HepG2 (cell line): Measurements from ENCODE around the gene LRRC10B. TPM values are rescaled to one million over a fixed set of nuclear protein-coding genes. Genes with fewer than 3 reads are reported as not detected.
A peak's percentile ranks its signal among the peaks of the same experiment; 100 is the strongest.

Experiments
- BRCA1 ChIP-seq: sonication (generic); formaldehyde crosslinking; IDR thresholded peaks from 2 replicates; pipeline ENCODE4 v1.4.0; 2020; ENCODE audit warnings: missing genetic modification reagents
- E2F2 ChIP-seq: sonication (generic); formaldehyde crosslinking; IDR thresholded peaks from 2 replicates; pipeline ENCODE4 v1.4.0; 2020; ENCODE audit warnings: missing genetic modification reagents, borderline replicate concordance
- ETV6 ChIP-seq: sonication (generic); formaldehyde crosslinking; conservative IDR thresholded peaks from 2 replicates; pipeline ENCODE4 v1.4.0; 2020; ENCODE audit warnings: missing genetic modification reagents
- HOXA5 ChIP-seq: sonication (generic); formaldehyde crosslinking; IDR thresholded peaks from 2 replicates; pipeline ENCODE4 v1.4.0; 2020; ENCODE audit warnings: missing genetic modification reagents
- IKZF1 ChIP-seq: fragments of 450-650 bp; IDR thresholded peaks from 2 replicates; pipeline ENCODE4 v1.7.1; 2016
- JDP2 ChIP-seq: sonication (generic); formaldehyde crosslinking; IDR thresholded peaks from 2 replicates; pipeline ENCODE4 v1.8.1; 2022; ENCODE audit warnings: missing genetic modification reagents, borderline replicate concordance
- MAF1 ChIP-seq: sonication (generic); formaldehyde crosslinking; IDR thresholded peaks from 2 replicates; pipeline ENCODE4 v1.5.0; 2020; ENCODE audit warnings: missing genetic modification reagents, borderline replicate concordance
- NFE2L1 ChIP-seq: sonication (generic); formaldehyde crosslinking; IDR thresholded peaks from 2 replicates; pipeline ENCODE4 v1.4.0; 2020; ENCODE audit warnings: missing genetic modification reagents, mild to moderate bottlenecking, borderline replicate concordance
- NKX3-1 ChIP-seq: sonication (generic); formaldehyde crosslinking; IDR thresholded peaks from 2 replicates; pipeline ENCODE4 v1.5.0; 2020; ENCODE audit warnings: missing genetic modification reagents
- PBX2 ChIP-seq: IDR thresholded peaks from 2 replicates; pipeline ENCODE4 v1.6.1; 2016; ENCODE audit warnings: control low read depth
- POLR2AphosphoS5 ChIP-seq: IDR thresholded peaks from 2 replicates; pipeline ENCODE4 v1.6.1; 2012; ENCODE audit warnings: low read depth, low read length
- SYNCRIP ChIP-seq: fragments of 200-400 bp; formaldehyde crosslinking; IDR thresholded peaks from 2 replicates; pipeline ENCODE4 v1.6.1; 2018; ENCODE audit warnings: mild to moderate bottlenecking, low read depth, low read length; ENCODE audit not compliant: insufficient read depth
- ZNF10 ChIP-seq: sonication (generic); formaldehyde crosslinking; IDR thresholded peaks from 2 replicates; pipeline ENCODE4 v1.4.0; 2020; ENCODE audit warnings: mild to moderate bottlenecking, low read depth, missing genetic modification reagents, borderline replicate concordance
- ZNF292 ChIP-seq: sonication (generic); formaldehyde crosslinking; IDR thresholded peaks from 2 replicates; pipeline ENCODE4 v1.8.1; 2022; ENCODE audit warnings: mild to moderate bottlenecking, low read depth, missing genetic modification reagents, borderline replicate concordance
- ZNF446 ChIP-seq: sonication (generic); formaldehyde crosslinking; IDR thresholded peaks from 2 replicates; pipeline ENCODE4 v1.5.0; 2020; ENCODE audit warnings: mild to moderate bottlenecking, missing genetic modification reagents
- ZNF557 ChIP-seq: sonication (generic); formaldehyde crosslinking; IDR thresholded peaks from 2 replicates; pipeline ENCODE4 v1.4.0; 2020; ENCODE audit warnings: missing genetic modification reagents
- ZNF644 ChIP-seq: IDR thresholded peaks from 2 replicates; pipeline ENCODE4 v1.6.1; 2016; ENCODE audit warnings: low read depth
- ZNF7 ChIP-seq: IDR thresholded peaks from 2 replicates; pipeline ENCODE4 v1.6.1; 2016; ENCODE audit warnings: missing biosample characterization, missing genetic modification reagents
- ZSCAN22 ChIP-seq: sonication (generic); formaldehyde crosslinking; IDR thresholded peaks from 2 replicates; pipeline ENCODE4 v1.4.0; 2020; ENCODE audit warnings: mild to moderate bottlenecking, missing genetic modification reagents
- ZSCAN29 ChIP-seq: sonication (generic); formaldehyde crosslinking; conservative IDR thresholded peaks from 2 replicates; pipeline ENCODE4 v1.4.0; 2020; ENCODE audit warnings: mild to moderate bottlenecking, missing genetic modification reagents
- polyA plus RNA-seq, 8 experiments: library from polyadenylated mRNA; depleted of rRNA in 3 of 8; stranded (reverse) in 7 of 8; unstranded in 1 of 8; fragments of >200 nt; fragmentation: Illumina TruSeq in 4 of 8; extraction: Trizol in 4 of 8; gene quantifications; 2 replicates each; pipeline versions ENCODE4 v1.2.1 to v1.2.3, GENCODE V29; 2011 to 2016; ENCODE audit warnings: low read depth in 4 of 8, missing spikeins in 1 of 8, mixed read lengths in 1 of 8; ENCODE audit not compliant: insufficient read depth in 1 of 8
- total RNA-seq, 5 experiments: library from RNA; depleted of rRNA; stranded (reverse); fragments of >200 nt; fragmentation: Illumina TruSeq; extraction: Trizol; gene quantifications; 2 replicates each; pipeline ENCODE4 v1.2.3, GENCODE V29; 2016; ENCODE audit warnings: low read depth in 1 of 5
- TF ChIP-seq, protein P1 (sequence below): sonication (generic); formaldehyde crosslinking; IDR thresholded peaks from 2 replicates; pipeline ENCODE4 v1.5.0; 2020; ENCODE audit warnings: mild to moderate bottlenecking, missing genetic modification reagents, borderline replicate concordance
- TF ChIP-seq, protein P2 (sequence below): sonication (generic); formaldehyde crosslinking; IDR thresholded peaks from 2 replicates; pipeline ENCODE4 v1.4.0; 2020; ENCODE audit warnings: missing genetic modification reagents, mild to moderate bottlenecking, borderline replicate concordance

Gene LRRC10B
- total and polyA plus RNA-seq, 2 of the 13 experiments (the other 11 are each of a cell fraction or from before 2014, with no cell fraction given), result not detected

- TF ChIP-seq ZSCAN29 (no peak), BRCA1 (no peak), ETV6 (0 out of 2 replicates have a peak, but pooled peaks have one; percentile 55), PBX2 (no peak), ZNF557 (CRISPR knock-in tag) (peak; percentile 39; the same call in 1 of the 2 replicates), ZNF644 (CRISPR knock-in tag) (no peak), ZNF292 (CRISPR knock-in tag) (no peak), HOXA5 (CRISPR knock-in tag) (peak; percentile 76; the same call in 1 of the 2 replicates), E2F2 (no peak), JDP2 (CRISPR knock-in tag) (no peak), SYNCRIP (no peak), ZNF7 (CRISPR knock-in tag) (no peak), NKX3-1 (CRISPR knock-in tag) (peak; percentile 45; the same call in 1 of the 2 replicates), POLR2AphosphoS5 (no peak), MAF1 (no peak), NFE2L1 (CRISPR knock-in tag) (peak; percentile 78; the same call in 1 of the 2 replicates), ZNF446 (CRISPR knock-in tag) (no peak), IKZF1 (no peak), ZNF10 (CRISPR knock-in tag) (no peak), ZSCAN22 (CRISPR knock-in tag) (0 out of 2 replicates have a peak, but pooled peaks have one; percentile 34)
- TF ChIP-seq, protein P1, sequence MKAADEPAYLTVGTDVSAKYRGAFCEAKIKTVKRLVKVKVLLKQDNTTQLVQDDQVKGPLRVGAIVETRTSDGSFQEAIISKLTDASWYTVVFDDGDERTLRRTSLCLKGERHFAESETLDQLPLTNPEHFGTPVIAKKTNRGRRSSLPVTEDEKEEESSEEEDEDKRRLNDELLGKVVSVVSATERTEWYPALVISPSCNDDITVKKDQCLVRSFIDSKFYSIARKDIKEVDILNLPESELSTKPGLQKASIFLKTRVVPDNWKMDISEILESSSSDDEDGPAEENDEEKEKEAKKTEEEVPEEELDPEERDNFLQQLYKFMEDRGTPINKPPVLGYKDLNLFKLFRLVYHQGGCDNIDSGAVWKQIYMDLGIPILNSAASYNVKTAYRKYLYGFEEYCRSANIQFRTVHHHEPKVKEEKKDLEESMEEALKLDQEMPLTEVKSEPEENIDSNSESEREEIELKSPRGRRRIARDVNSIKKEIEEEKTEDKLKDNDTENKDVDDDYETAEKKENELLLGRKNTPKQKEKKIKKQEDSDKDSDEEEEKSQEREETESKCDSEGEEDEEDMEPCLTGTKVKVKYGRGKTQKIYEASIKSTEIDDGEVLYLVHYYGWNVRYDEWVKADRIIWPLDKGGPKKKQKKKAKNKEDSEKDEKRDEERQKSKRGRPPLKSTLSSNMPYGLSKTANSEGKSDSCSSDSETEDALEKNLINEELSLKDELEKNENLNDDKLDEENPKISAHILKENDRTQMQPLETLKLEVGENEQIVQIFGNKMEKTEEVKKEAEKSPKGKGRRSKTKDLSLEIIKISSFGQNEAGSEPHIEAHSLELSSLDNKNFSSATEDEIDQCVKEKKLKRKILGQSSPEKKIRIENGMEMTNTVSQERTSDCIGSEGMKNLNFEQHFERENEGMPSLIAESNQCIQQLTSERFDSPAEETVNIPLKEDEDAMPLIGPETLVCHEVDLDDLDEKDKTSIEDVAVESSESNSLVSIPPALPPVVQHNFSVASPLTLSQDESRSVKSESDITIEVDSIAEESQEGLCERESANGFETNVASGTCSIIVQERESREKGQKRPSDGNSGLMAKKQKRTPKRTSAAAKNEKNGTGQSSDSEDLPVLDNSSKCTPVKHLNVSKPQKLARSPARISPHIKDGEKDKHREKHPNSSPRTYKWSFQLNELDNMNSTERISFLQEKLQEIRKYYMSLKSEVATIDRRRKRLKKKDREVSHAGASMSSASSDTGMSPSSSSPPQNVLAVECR (CRISPR knock-in tag), result peak; percentile 51; the same call in 1 of the 2 replicates
- TF ChIP-seq, protein P2, sequence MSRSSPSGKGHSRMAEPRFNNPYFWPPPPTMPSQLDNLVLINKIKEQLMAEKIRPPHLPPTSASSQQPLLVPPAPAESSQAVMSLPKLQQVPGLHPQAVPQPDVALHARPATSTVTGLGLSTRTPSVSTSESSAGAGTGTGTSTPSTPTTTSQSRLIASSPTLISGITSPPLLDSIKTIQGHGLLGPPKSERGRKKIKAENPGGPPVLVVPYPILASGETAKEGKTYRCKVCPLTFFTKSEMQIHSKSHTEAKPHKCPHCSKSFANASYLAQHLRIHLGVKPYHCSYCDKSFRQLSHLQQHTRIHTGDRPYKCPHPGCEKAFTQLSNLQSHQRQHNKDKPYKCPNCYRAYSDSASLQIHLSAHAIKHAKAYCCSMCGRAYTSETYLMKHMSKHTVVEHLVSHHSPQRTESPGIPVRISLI (CRISPR knock-in tag), result no peak
Observed at GRCh38 chr11:61509043-61510029, 787 bp downstream of the LRRC10B start (continued).
